PFSK-1 (cell line): Measurements from ENCODE around the gene FAM81A.

Experiments used
- POLR2AphosphoS5 ChIP-seq: IDR thresholded peaks from 2 replicates; pipeline ENCODE4 v1.6.1; 2012; ENCODE audit warnings: low read depth, mild to moderate bottlenecking, control low read depth, low read length, moderate library complexity
- TAF1 ChIP-seq: IDR thresholded peaks from 2 replicates; pipeline ENCODE4 v1.6.1; 2012; ENCODE audit warnings: low read length, control low read depth, borderline replicate concordance; ENCODE audit not compliant: insufficient read depth

DNA sequence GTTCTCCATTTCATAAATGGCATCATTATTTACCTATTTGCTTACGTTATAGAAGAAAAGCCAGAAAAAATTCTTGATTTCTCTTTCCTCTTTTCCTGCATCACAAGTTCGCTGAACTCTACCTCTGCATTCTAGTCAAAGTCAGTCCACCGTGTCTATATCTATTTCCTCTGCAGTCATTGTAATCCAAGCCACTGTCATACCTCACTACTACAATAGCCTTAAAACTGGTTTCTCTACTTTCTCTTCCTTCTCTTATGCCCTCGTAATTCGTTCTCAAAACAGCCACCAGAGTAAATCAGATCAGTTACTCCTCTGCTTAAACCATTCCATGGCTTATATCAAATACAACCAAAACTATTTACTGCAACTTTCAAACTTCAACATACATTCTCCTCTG is 13.4 kb upstream of the FAM81A start:
- TF ChIP-seq POLR2AphosphoS5: no peak
- TF ChIP-seq TAF1: no peak
